GM12878 (cell line): ENCODE results near the gene TPD52L2. TPM values are rescaled to one million over a fixed set of nuclear protein-coding genes. Genes with fewer than 3 reads are reported as not detected.

Source experiments
- ATAC-seq: fragments of 200-7000 bp; cut with Tn5 transposase; 3 replicates; pipeline ENCODE4 v1.9.1; 2020; ENCODE audit warnings: mild to moderate bottlenecking, moderate library complexity
- BruUV-seq: library from RNA; stranded (reverse); fragments of 400-500 nt; replicated peaks from 2 replicates; lab custom pipeline; 2021; lab: Mats Ljungman, UMichigan
- CTCF ChIA-PET: fragments of 300-600 bp; sonication (Branson Sonifier 250); formaldehyde crosslinking; extraction: SDS; loops from one replicate; lab custom pipeline; 2021; ENCODE audit warnings: inconsistent platforms; lab: Yijun Ruan, JAX
- POLR2A ChIA-PET: fragments of 350-600 bp; formaldehyde crosslinking; extraction: SDS; loops from one replicate; lab custom pipeline; 2021; ENCODE audit warnings: inconsistent platforms; lab: Charles Lee
- RAD21 ChIA-PET: fragments of 300-600 bp; sonication (Branson Sonifier 250); formaldehyde crosslinking; loops from one replicate; lab custom pipeline; 2023; ENCODE audit warnings: antibody characterized with exemption; ENCODE audit not compliant: unreplicated experiment; lab: Charles Lee
- SMC1A ChIA-PET: fragments of 300-600 bp; sonication (Branson Sonifier 250); formaldehyde crosslinking; loops from one replicate; lab custom pipeline; 2023; ENCODE audit not compliant: unreplicated experiment, uncharacterized antibody; lab: Charles Lee
- DNase-seq: peaks from one replicate; pipeline ENCODE4 v3.0.0-alpha.2; 2011; ENCODE audit warnings: low read depth, low spot score
- FAIRE-seq: peaks from 3 replicates; lab custom pipeline; 2011; peaks lifted over from hg19 to GRCh38; lab: Jason Lieb, UNC
- H2AFZ ChIP-seq: 2 replicates; pipeline ENCODE4 v1.6.0; 2011; ENCODE audit warnings: low read depth, low read length, control low read depth; ENCODE audit not compliant: control insufficient read depth
- H3K27ac ChIP-seq: 2 replicates; pipeline ENCODE4 v1.5.1; 2011; ENCODE audit warnings: control low read depth; ENCODE audit not compliant: control insufficient read depth, insufficient read depth
- H3K27me3 ChIP-seq, 2 experiments: replicated peaks in 1 of 2; 2 replicates each; pipeline versions ENCODE4 v1.6.0 to v1.6.1; 2011; ENCODE audit warnings: low read length in 1 of 2; ENCODE audit not compliant: control insufficient read depth in 2 of 2, insufficient read depth in 2 of 2
- H3K36me3 ChIP-seq, 2 experiments: 2 replicates each; pipeline ENCODE4 v1.5.1; 2011; ENCODE audit warnings: low read length in 1 of 2; ENCODE audit not compliant: control insufficient read depth in 2 of 2, insufficient read depth in 2 of 2
- H3K4me1 ChIP-seq: 2 replicates; pipeline ENCODE4 v1.6.1; 2011; ENCODE audit warnings: mild to moderate bottlenecking, low read length, moderate library complexity, mixed read lengths; ENCODE audit not compliant: control insufficient read depth, insufficient read depth
- H3K4me2 ChIP-seq: 2 replicates; pipeline ENCODE4 v1.6.0; 2011; ENCODE audit warnings: control low read depth; ENCODE audit not compliant: control insufficient read depth, insufficient read depth
- H3K4me3 ChIP-seq: fragments of 200-600 bp; sonication (generic); 2 replicates; pipeline ENCODE4 v1.5.1; 2016
- H3K79me2 ChIP-seq: 2 replicates; pipeline ENCODE4 v1.6.0; 2011; ENCODE audit warnings: low read length; ENCODE audit not compliant: control insufficient read depth, insufficient read depth
- H3K9ac ChIP-seq: 2 replicates; pipeline ENCODE4 v1.8.0; 2011; ENCODE audit warnings: low read length, control low read depth, mixed read lengths; ENCODE audit not compliant: control insufficient read depth, insufficient read depth
- H3K9me3 ChIP-seq: replicated peaks from 3 replicates; pipeline ENCODE4 v1.5.1; 2011; ENCODE audit warnings: mild to moderate bottlenecking, low read length; ENCODE audit not compliant: control insufficient read depth, insufficient read depth
- H4K20me1 ChIP-seq: 2 replicates; pipeline ENCODE4 v1.6.0; 2011; ENCODE audit not compliant: control insufficient read depth, insufficient read depth
- CHD1 ChIP-seq: IDR thresholded peaks from 2 replicates; pipeline ENCODE4 v1.6.1; 2012; ENCODE audit warnings: low read depth, low read length, improper control_type of control experiment
- FOXM1 ChIP-seq: IDR thresholded peaks from 2 replicates; pipeline ENCODE4 v1.6.1; 2012; ENCODE audit warnings: low read depth, mild to moderate bottlenecking, inconsistent platforms, low read length, moderate library complexity
- HDGF ChIP-seq: fragments of 450-650 bp; IDR thresholded peaks from 2 replicates; pipeline ENCODE4 v1.6.1; 2016; ENCODE audit warnings: antibody characterized with exemption
- KLF5 ChIP-seq: fragments of 450-650 bp; IDR thresholded peaks from 2 replicates; pipeline ENCODE4 v1.6.1; 2014; ENCODE audit warnings: mild to moderate bottlenecking; ENCODE audit not compliant: partially characterized antibody
- PAX8 ChIP-seq: fragments of 450-650 bp; IDR thresholded peaks from 2 replicates; pipeline ENCODE4 v1.6.1; 2017; ENCODE audit warnings: mild to moderate bottlenecking, moderate library complexity
- RAD51 ChIP-seq: fragments of 450-650 bp; IDR thresholded peaks from 2 replicates; pipeline ENCODE4 v1.6.1; 2016; ENCODE audit warnings: moderate library complexity, mild to moderate bottlenecking, inconsistent platforms
- ZNF622 ChIP-seq: fragments of 450-650 bp; IDR thresholded peaks from 2 replicates; pipeline ENCODE4 v1.6.1; 2017; ENCODE audit warnings: mild to moderate bottlenecking, inconsistent platforms
- WGBS: methylation state at CpG from one replicate; pipeline ENCODE4 v1.1.6; 2016; ENCODE audit warnings: low lambda C conversion rate; ENCODE audit not compliant: insufficient replicate concordance, insufficient coverage; ENCODE audit errors: missing lambda C conversion rate; 5-methylcytosine and 5-hydroxymethylcytosine counted together
- in situ Hi-C: fragments of 300-500 bp; cut with MboI; formaldehyde crosslinking; loops from 9 replicates; pipeline ENCODE4 v1.14.3; 2018; ENCODE audit warnings: mixed read lengths
- intact Hi-C: fragments of 100-400 bp; cut with micrococcal nuclease; formaldehyde crosslinking; loops from one replicate; pipeline ENCODE4 v1.14.2; 2022; ENCODE audit not compliant: unreplicated experiment
- polyA plus RNA-seq, 11 experiments: library from polyadenylated mRNA; depleted of rRNA in 4 of 11; unstranded in 6 of 11; stranded (reverse) in 5 of 11; fragments of >200 nt; fragmentation: Nextera tagmentation in 4 of 11; fragmentation: Illumina TruSeq in 1 of 11; extraction: Ambion mirVana in 4 of 11; extraction: Trizol in 1 of 11; gene quantifications; 1 replicate in 1 of 11; 2 replicates in 10 of 11; pipeline versions ENCODE4 v1.2.1 to v1.2.3, GENCODE V29; 2011 to 2016; ENCODE audit warnings: inconsistent platforms in 2 of 11, missing spikeins in 2 of 11, low read depth in 1 of 11
- total RNA-seq, 4 experiments: library from RNA; depleted of rRNA in 3 of 4; stranded (reverse); fragments of >200 nt in 3 of 4; fragmentation: Illumina TruSeq in 1 of 4; extraction: Trizol in 1 of 4; gene quantifications; 2 replicates each; pipeline versions ENCODE4 v1.2.1 to v1.2.3, GENCODE V29; 2013 to 2021
- TF ChIP-seq, protein P1 (sequence below): fragments of 450-650 bp; IDR thresholded peaks from 2 replicates; pipeline ENCODE4 v1.6.1; 2018; ENCODE audit warnings: mild to moderate bottlenecking, low read depth, moderate library complexity; ENCODE audit not compliant: partially characterized antibody
- TF ChIP-seq, protein P2 (sequence below): fragments of 450-650 bp; IDR thresholded peaks from 2 replicates; pipeline ENCODE4 v1.6.1; 2016; ENCODE audit warnings: mild to moderate bottlenecking, moderate library complexity, borderline replicate concordance

TPD52L2 gene
- total and polyA plus RNA-seq, 10 of the 15 experiments (the other 5 are each of a cell fraction or from before 2014, with no cell fraction given) = 1.6 to 71.0 (median 46.3) TPM

- TF ChIP-seq, protein P1, sequence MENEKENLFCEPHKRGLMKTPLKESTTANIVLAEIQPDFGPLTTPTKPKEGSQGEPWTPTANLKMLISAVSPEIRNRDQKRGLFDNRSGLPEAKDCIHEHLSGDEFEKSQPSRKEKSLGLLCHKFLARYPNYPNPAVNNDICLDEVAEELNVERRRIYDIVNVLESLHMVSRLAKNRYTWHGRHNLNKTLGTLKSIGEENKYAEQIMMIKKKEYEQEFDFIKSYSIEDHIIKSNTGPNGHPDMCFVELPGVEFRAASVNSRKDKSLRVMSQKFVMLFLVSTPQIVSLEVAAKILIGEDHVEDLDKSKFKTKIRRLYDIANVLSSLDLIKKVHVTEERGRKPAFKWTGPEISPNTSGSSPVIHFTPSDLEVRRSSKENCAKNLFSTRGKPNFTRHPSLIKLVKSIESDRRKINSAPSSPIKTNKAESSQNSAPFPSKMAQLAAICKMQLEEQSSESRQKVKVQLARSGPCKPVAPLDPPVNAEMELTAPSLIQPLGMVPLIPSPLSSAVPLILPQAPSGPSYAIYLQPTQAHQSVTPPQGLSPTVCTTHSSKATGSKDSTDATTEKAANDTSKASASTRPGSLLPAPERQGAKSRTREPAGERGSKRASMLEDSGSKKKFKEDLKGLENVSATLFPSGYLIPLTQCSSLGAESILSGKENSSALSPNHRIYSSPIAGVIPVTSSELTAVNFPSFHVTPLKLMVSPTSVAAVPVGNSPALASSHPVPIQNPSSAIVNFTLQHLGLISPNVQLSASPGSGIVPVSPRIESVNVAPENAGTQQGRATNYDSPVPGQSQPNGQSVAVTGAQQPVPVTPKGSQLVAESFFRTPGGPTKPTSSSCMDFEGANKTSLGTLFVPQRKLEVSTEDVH = no peak
- TF ChIP-seq KLF5 = no peak
Measured at GRCh38 chr20:63886921-63887320, 21.9 kb downstream of the TPD52L2 start (continued).

DNA sequence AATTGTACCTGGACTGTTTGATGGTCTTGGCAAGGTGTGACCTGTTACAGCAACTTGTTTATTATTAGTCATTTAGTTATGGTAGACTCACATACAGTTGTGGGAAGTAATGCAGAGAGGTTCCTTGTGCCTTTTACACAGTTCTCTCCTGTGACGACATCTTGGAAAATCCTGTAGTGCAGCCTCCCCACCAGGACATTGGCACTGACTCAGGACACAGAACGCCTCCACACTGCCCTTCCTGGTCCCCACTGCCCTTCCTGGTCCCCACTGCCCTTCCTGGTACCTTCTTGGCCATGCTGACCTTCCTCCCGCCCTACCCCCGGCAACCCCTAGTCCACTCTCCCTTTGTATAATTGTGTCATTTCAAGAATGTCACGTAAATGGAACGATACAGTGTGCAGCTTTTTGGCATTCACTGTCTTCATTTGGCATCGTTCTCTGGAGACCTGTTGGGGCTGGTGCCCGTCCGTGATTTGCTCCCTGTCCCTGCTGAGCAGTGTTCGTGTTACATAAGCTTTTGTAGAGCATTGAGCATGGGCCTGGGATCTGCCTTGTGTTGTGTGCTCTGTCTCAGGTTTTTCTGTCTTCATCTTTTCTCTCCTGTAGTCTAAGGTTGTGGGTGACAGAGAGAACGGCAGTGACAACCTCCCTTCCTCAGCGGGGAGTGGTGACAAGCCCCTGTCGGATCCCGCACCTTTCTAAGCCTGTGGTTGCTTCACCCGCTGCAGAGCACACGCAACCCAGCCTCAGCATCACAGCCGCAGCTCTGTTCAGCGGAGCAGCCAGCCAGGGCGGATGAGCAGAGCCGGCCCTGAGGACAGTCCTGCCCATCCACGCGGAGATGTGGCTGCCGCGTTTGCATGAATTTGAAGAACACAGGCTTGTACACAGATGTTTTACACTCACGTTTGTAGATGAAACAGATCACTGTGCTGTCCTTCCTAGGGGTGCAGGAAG lies 24.5 kb downstream of the TPD52L2 start:
- ATAC-seq (no peak), DNase-seq (no peak), FAIRE-seq (no peak)
- 96% methylated on average over 25 of the region's 25 CpGs for WGBS
- 0 out of 2 replicates have a peak, but pooled peaks cover 2% of the 10 kb centered on the region for H4K20me1 ChIP-seq
- no peak overlapping the region for H3K4me3 ChIP-seq
- H3K9ac ChIP-seq = no peak overlapping the region
- H3K27ac ChIP-seq = no peak overlapping the region
- H3K9me3 ChIP-seq = no peaks in the 10 kb centered on the region
- RAD21 ChIA-PET = no interaction called here
- no peaks in the 10 kb centered on the region for H3K27me3 ChIP-seq
- H3K4me1 ChIP-seq = 0 out of 2 replicates have a peak, but pooled peaks cover 1% of the 10 kb centered on the region
- SMC1A ChIA-PET = no interaction called here
- H2AFZ ChIP-seq = no peak overlapping the region
- H3K36me3 ChIP-seq = peaks cover 12 to 20% of the 10 kb centered on the region in 2 experiments
- no peak for TF ChIP-seq PAX8
- no peak for TF ChIP-seq RAD51
- TF ChIP-seq, protein P2, sequence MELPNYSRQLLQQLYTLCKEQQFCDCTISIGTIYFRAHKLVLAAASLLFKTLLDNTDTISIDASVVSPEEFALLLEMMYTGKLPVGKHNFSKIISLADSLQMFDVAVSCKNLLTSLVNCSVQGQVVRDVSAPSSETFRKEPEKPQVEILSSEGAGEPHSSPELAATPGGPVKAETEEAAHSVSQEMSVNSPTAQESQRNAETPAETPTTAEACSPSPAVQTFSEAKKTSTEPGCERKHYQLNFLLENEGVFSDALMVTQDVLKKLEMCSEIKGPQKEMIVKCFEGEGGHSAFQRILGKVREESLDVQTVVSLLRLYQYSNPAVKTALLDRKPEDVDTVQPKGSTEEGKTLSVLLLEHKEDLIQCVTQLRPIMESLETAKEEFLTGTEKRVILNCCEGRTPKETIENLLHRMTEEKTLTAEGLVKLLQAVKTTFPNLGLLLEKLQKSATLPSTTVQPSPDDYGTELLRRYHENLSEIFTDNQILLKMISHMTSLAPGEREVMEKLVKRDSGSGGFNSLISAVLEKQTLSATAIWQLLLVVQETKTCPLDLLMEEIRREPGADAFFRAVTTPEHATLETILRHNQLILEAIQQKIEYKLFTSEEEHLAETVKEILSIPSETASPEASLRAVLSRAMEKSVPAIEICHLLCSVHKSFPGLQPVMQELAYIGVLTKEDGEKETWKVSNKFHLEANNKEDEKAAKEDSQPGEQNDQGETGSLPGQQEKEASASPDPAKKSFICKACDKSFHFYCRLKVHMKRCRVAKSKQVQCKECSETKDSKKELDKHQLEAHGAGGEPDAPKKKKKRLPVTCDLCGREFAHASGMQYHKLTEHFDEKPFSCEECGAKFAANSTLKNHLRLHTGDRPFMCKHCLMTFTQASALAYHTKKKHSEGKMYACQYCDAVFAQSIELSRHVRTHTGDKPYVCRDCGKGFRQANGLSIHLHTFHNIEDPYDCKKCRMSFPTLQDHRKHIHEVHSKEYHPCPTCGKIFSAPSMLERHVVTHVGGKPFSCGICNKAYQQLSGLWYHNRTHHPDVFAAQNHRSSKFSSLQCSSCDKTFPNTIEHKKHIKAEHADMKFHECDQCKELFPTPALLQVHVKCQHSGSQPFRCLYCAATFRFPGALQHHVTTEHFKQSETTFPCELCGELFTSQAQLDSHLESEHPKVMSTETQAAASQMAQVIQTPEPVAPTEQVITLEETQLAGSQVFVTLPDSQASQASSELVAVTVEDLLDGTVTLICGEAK = no peak
- TF ChIP-seq ZNF622 = no peak
- no peak for TF ChIP-seq HDGF
- TF ChIP-seq FOXM1 = no peak
- no peak for TF ChIP-seq CHD1
- TF ChIP-seq, all 136 proteins: peak for 0
- POLR2A ChIA-PET = no interaction called here
- intact Hi-C loops (no loop called here), in situ Hi-C loops (no loop called here)
- 0 out of 2 replicates have a peak, but pooled peaks cover under 1% of the 10 kb centered on the region for H3K79me2 ChIP-seq
- no TSS peak for BruUV-seq
- H3K4me2 ChIP-seq = no peak overlapping the region
- CTCF ChIA-PET = no interaction called here
